Endothelial cell of umbilical vein (primary cell): ENCODE results near the gene PAGE2B. TPM values are rescaled to one million over a fixed set of nuclear protein-coding genes. Genes with fewer than 3 reads are reported as not detected.

Experiments used
- BruUV-seq: library from RNA; stranded (reverse); fragments of 400-500 nt; replicated peaks from 2 replicates; lab custom pipeline; 2021; lab: Mats Ljungman, UMichigan
- CTCF ChIA-PET: fragments of 300-600, 350-600 bp; sonication (Branson Sonifier 250); formaldehyde crosslinking; loops from one replicate; lab custom pipeline; 2021; ENCODE audit warnings: antibody characterized with exemption, inconsistent platforms; lab: Charles Lee
- POLR2A ChIA-PET: fragments of 300-600, 350-600 bp; sonication (Branson Sonifier 250); formaldehyde crosslinking; loops from one replicate; lab custom pipeline; 2021; ENCODE audit warnings: antibody characterized with exemption, inconsistent platforms; lab: Charles Lee
- DNase-seq: peaks from one replicate; pipeline ENCODE4 v3.0.0-alpha.2; 2011; ENCODE audit warnings: low read depth, low spot score
- FAIRE-seq: peaks from 2 replicates; lab custom pipeline; 2011; peaks lifted over from hg19 to GRCh38; lab: Jason Lieb, UNC
- H2AFZ ChIP-seq: 2 replicates; pipeline ENCODE4 v1.6.0; 2012; ENCODE audit warnings: low read depth, low read length, control low read depth, inconsistent platforms
- H3K27ac ChIP-seq: 2 replicates; pipeline ENCODE4 v1.5.1; 2011; ENCODE audit warnings: low read depth, mild to moderate bottlenecking, control low read depth, low read length, moderate library complexity; ENCODE audit not compliant: insufficient read depth
- H3K27me3 ChIP-seq, 2 experiments: 2 replicates each; pipeline versions ENCODE4 v1.6.0 to v1.6.1; 2011; ENCODE audit warnings: low read length in 2 of 2, mixed read lengths in 1 of 2; ENCODE audit not compliant: control insufficient read depth in 2 of 2, insufficient read depth in 2 of 2
- H3K36me3 ChIP-seq, 2 experiments: 2 replicates in 1 of 2; 3 replicates in 1 of 2; pipeline ENCODE4 v1.5.1; 2011; ENCODE audit warnings: low read length in 2 of 2, mild to moderate bottlenecking in 1 of 2, moderate library complexity in 1 of 2; ENCODE audit not compliant: control insufficient read depth in 2 of 2, insufficient read depth in 2 of 2; ENCODE audit errors: extremely low read depth in 1 of 2
- H3K4me1 ChIP-seq: 3 replicates; pipeline ENCODE4 v1.5.1; 2011; ENCODE audit warnings: mild to moderate bottlenecking, low read length; ENCODE audit not compliant: control insufficient read depth, insufficient read depth; ENCODE audit errors: extremely low read depth
- H3K4me2 ChIP-seq: 2 replicates; pipeline ENCODE4 v1.6.1; 2011; ENCODE audit warnings: low read length, control low read depth, mixed read lengths; ENCODE audit not compliant: insufficient read depth
- H3K4me3 ChIP-seq, 3 experiments: fragments of 200-600 bp in 1 of 3; sonication (generic), shearing (Covaris generic) in 1 of 3; replicated peaks in 1 of 3; 2 replicates each; pipeline ENCODE4 v1.5.1; 2011 to 2016; ENCODE audit warnings: control low read depth in 3 of 3, low read length in 3 of 3, mild to moderate bottlenecking in 2 of 3, inconsistent platforms in 1 of 3, low read depth in 1 of 3, moderate library complexity in 1 of 3; ENCODE audit not compliant: insufficient read depth in 1 of 3
- H3K79me2 ChIP-seq: 2 replicates; pipeline ENCODE4 v1.6.0; 2012; ENCODE audit warnings: low read length, inconsistent platforms; ENCODE audit not compliant: control insufficient read depth, insufficient read depth
- H3K9ac ChIP-seq: replicated peaks from 2 replicates; pipeline ENCODE3; 2011; ENCODE audit warnings: low read length, control low read depth; ENCODE audit not compliant: insufficient read depth; ENCODE audit errors: extremely low read depth
- H3K9me1 ChIP-seq: replicated peaks from 3 replicates; pipeline ENCODE4 v1.6.0; 2011; ENCODE audit warnings: mild to moderate bottlenecking, low read length; ENCODE audit not compliant: control insufficient read depth, insufficient read depth; ENCODE audit errors: extremely low read depth
- H3K9me3 ChIP-seq: replicated peaks from 2 replicates; pipeline ENCODE4 v1.5.1; 2012; ENCODE audit warnings: low read length, inconsistent platforms; ENCODE audit not compliant: control insufficient read depth, insufficient read depth
- H4K20me1 ChIP-seq: replicated peaks from 2 replicates; pipeline ENCODE3; 2011; ENCODE audit warnings: mild to moderate bottlenecking, low read length; ENCODE audit not compliant: control insufficient read depth, insufficient read depth; ENCODE audit errors: extremely low read depth
- CTCF ChIP-seq, 2 donors: IDR thresholded peaks; 1 replicate in 1 of 2; 2 replicates in 1 of 2; pipeline ENCODE4 v1.5.1; 2011; ENCODE audit warnings: low read length in 2 of 2, mild to moderate bottlenecking in 2 of 2, moderate library complexity in 2 of 2, control low read depth in 1 of 2, inconsistent platforms in 1 of 2, low read depth in 1 of 2; ENCODE audit not compliant: insufficient read depth in 1 of 2; ENCODE audit errors: extremely low read depth in 1 of 2
- EZH2 ChIP-seq: IDR thresholded peaks from 2 replicates; pipeline ENCODE4 v1.6.1; 2012; ENCODE audit warnings: borderline replicate concordance, low read depth, mild to moderate bottlenecking, moderate library complexity, low read length, inconsistent platforms; ENCODE audit not compliant: severe bottlenecking
- FOS ChIP-seq: IDR thresholded peaks from 2 replicates; pipeline ENCODE4 v1.6.1; 2011; ENCODE audit warnings: mild to moderate bottlenecking, low read length, moderate library complexity, borderline replicate concordance; ENCODE audit not compliant: insufficient read depth
- GATA2 ChIP-seq: IDR thresholded peaks from 2 replicates; pipeline ENCODE4 v1.7.0; 2011; ENCODE audit warnings: low read depth, mild to moderate bottlenecking, moderate library complexity, mixed read lengths, low read length; ENCODE audit not compliant: insufficient read length, insufficient read depth
- JUN ChIP-seq: IDR thresholded peaks from 2 replicates; pipeline ENCODE4 v1.6.1; 2011; ENCODE audit warnings: borderline replicate concordance, low read depth; ENCODE audit not compliant: insufficient read length, insufficient read depth
- MAX ChIP-seq: IDR thresholded peaks from 2 replicates; pipeline ENCODE4 v1.6.1; 2011; ENCODE audit not compliant: insufficient read depth, insufficient read length
- MYC ChIP-seq: IDR thresholded peaks from one replicate; pipeline ENCODE4 v1.6.1; 2011; ENCODE audit warnings: mild to moderate bottlenecking, low read depth, low read length
- POLR2A ChIP-seq: IDR thresholded peaks from 2 replicates; pipeline ENCODE4 v1.6.1; 2012; ENCODE audit warnings: low read depth, mild to moderate bottlenecking, control low read depth, low read length
- POLR2AphosphoS5 ChIP-seq: IDR thresholded peaks from 2 replicates; pipeline ENCODE4 v1.6.1; 2012; ENCODE audit warnings: low read depth, mild to moderate bottlenecking, control low read depth, low read length, moderate library complexity; ENCODE audit not compliant: insufficient read depth
- dilution Hi-C: fragments of 300-500 bp; cut with MboI; formaldehyde crosslinking; loops from one replicate; pipeline ENCODE4 v1.15.0; 2019; ENCODE audit warnings: low sequenced_read_pairs; ENCODE audit not compliant: extremely low pct_ligation_motif_present
- intact Hi-C: fragments of 100-400 bp; cut with micrococcal nuclease; formaldehyde crosslinking; loops from one replicate; pipeline ENCODE4 v1.10.0; 2022
- polyA plus RNA-seq, 4 experiments: library from polyadenylated mRNA; depleted of rRNA in 3 of 4; stranded (reverse) in 3 of 4; unstranded in 1 of 4; fragments of >200 nt; gene quantifications; 2 replicates each; pipeline versions ENCODE4 v1.2.1 to v1.2.3, GENCODE V29; 2011 to 2012; ENCODE audit warnings: missing spikeins in 1 of 4
- total RNA-seq: library from RNA; stranded (reverse); gene quantifications from 2 replicates; pipeline ENCODE4 v1.2.3, GENCODE V29; 2021

The PAGE2B gene
- total and polyA plus RNA-seq, 2 donors (not counting 3 experiments of a cell fraction or from before 2014, with no cell fraction given) = not detected

- dilution Hi-C loops (no loop called here), intact Hi-C loops (no loop called here)
- TF ChIP-seq CTCF (IDR thresholded peaks at IDR 0.05; ENCODE audit: extremely low read depth in 1 of 2, insufficient read depth in 1 of 2, low read depth in 1 of 2, low read length in 2 of 2) (no peak), MYC (no peak), GATA2 (no peak), FOS (no peak), JUN (no peak), MAX (no peak), POLR2A (no peak), POLR2AphosphoS5 (no peak), EZH2 (no peak)
- FAIRE-seq (no peak), DNase-seq (no peak)
- POLR2A ChIA-PET = no interaction called here
- Histone ChIP-seq H3K9me1 (no peaks in the 10 kb centered on the region), H3K4me1 (no peaks in the 10 kb centered on the region), H3K27ac (no peak overlapping the region), H3K9ac (no peak overlapping the region), H4K20me1 (no peaks in the 10 kb centered on the region), H3K79me2 (no peaks in the 10 kb centered on the region), H2AFZ (no peak overlapping the region), H3K9me3 (no peaks in the 10 kb centered on the region), H3K4me3 (no peak overlapping the region), H3K4me2 (no peak overlapping the region), H3K27me3 (no peaks in the 10 kb centered on the region), H3K36me3 (no peaks in the 10 kb centered on the region)
- no TSS peak for BruUV-seq
- CTCF ChIA-PET = no interaction called here
Observed at GRCh38 chrX:55107911-55108310, 33.1 kb downstream of the PAGE2B start.
